Measurements from ENCODE around the gene GPR146. TPM values are rescaled to one million over a fixed set of nuclear protein-coding genes. Genes with fewer than 3 reads are reported as not detected.
A peak's percentile ranks its signal among the peaks of the same experiment; 100 is the strongest.

Gene GPR146
- total and polyA plus RNA-seq, 9 of the 15 experiments (the other 6 are each of a cell fraction or from before 2014, with no cell fraction given) = 0.22 to 3.6 (median 0.64) TPM; not detected in 2

GRCh38 chr7:1014681-1015080 is 29.7 kb upstream of the GPR146 start:
- Histone ChIP-seq H3K4me3 (no peak overlapping the region), H3K27me3 (ENCODE audit: control insufficient read depth in 2 of 2, insufficient read depth in 2 of 2, low read length in 2 of 2) (no peaks in the 10 kb centered on the region), H3K36me3 (ENCODE audit: control insufficient read depth, insufficient read depth, low read length) (peaks cover 10% of the 10 kb centered on the region; the same call in 1 of the 3 replicates), H3K9ac (ENCODE audit: insufficient read depth in 1 of 2, low read depth in 2 of 2, low read length in 2 of 2) (peak overlapping the region in 1 of 2 experiments; percentile 76; a peak in 2 of 4 replicates), H3K4me2 (ENCODE audit: insufficient read depth, low read length) (no peak overlapping the region), H3K27ac (ENCODE audit: extremely low read depth, low read depth, low read length) (no peak overlapping the region), H3K9me3 (replicated peaks; ENCODE audit: control insufficient read depth, insufficient read depth, low read depth, low read length) (no peaks in the 10 kb centered on the region), H3K9me1 (ENCODE audit: control insufficient read depth, insufficient read depth, low read length) (no peaks in the 10 kb centered on the region), H4K20me1 (replicated peaks; ENCODE audit: control insufficient read depth, insufficient read depth, low read length) (peaks cover 7% of the 10 kb centered on the region), H2AFZ (ENCODE audit: low read depth, low read length) (no peak overlapping the region), H3K4me1 (replicated peaks in 1 of 2; ENCODE audit: control insufficient read depth in 2 of 2, insufficient read depth in 2 of 2, low read length in 2 of 2) (peaks cover 0 to 79% of the 10 kb centered on the region in 2 experiments; a peak in 2 of 5 replicates), H3K79me2 (ENCODE audit: control insufficient read depth, insufficient read depth, low read length) (peaks cover 24% of the 10 kb centered on the region)
- DNase-seq (ENCODE audit: extremely low read depth in 1 of 4, low spot score in 3 of 4) (no peak), ATAC-seq (no peak), FAIRE-seq (no peak)
- no TSS peak for BruUV-seq (replicated peaks)
- ChIA-PET POLR2A (interaction anchor here (0.5 to 0.8 kb wide), 2 partner anchors 11 to 20 kb away, joined by 3 to 4 read pairs; no protein-coding TSS in a partner anchor), CTCF (ENCODE audit: low intra/inter-chr PET ratio) (no interaction called here)
- WGBS (ENCODE audit: insufficient coverage, low coverage, missing lambda C conversion rate) = 86% methylated on average over 19 of the region's 20 CpGs
- intact Hi-C loops (cut with micrococcal nuclease) (no loop called here), in situ Hi-C loops (cut with MboI) (no loop called here)
- no peak for TF ChIP-seq E4F1 (CRISPR knock-in tag; IDR thresholded peaks at IDR 0.05; ENCODE audit: borderline replicate concordance)
- peak; percentile 57 for TF ChIP-seq POLR2G (IDR thresholded peaks at IDR 0.05; ENCODE audit: low read depth, low read length)
- TF ChIP-seq ZNF431 (CRISPR knock-in tag; IDR thresholded peaks at IDR 0.05) = no peak
- no peak for TF ChIP-seq NFIC (IDR thresholded peaks at IDR 0.05)
- TF ChIP-seq MEF2A (IDR thresholded peaks at IDR 0.05; ENCODE audit: control insufficient read depth, low read depth, low read length) = no peak
- TF ChIP-seq BCL6 (CRISPR knock-in tag; IDR thresholded peaks at IDR 0.05) = no peak
- no peak for TF ChIP-seq HBP1 (CRISPR knock-in tag; IDR thresholded peaks at IDR 0.05)
- TF ChIP-seq TFAM (CRISPR knock-in tag; conservative IDR thresholded peaks at IDR 0.05) = no peak
